MM.1S (cell line): Measurements from ENCODE around the gene SLC26A8.

Experiments used
- DNase-seq: peaks from one replicate; pipeline ENCODE4 v3.0.0-alpha.2; 2015
- H2AFZ ChIP-seq: fragments of 300-600 bp; sonication (generic); 2 replicates; pipeline ENCODE4 v1.6.0; 2016; ENCODE audit warnings: antibody characterized with exemption, low read length
- H3F3A ChIP-seq: fragments of 300-600 bp; sonication (generic); 2 replicates; pipeline ENCODE4 v1.6.1; 2016; ENCODE audit warnings: mild to moderate bottlenecking, antibody characterized with exemption, low read length, moderate library complexity, mixed read lengths; ENCODE audit not compliant: insufficient read depth
- H3K27ac ChIP-seq: fragments of 300-600 bp; sonication (generic); 2 replicates; pipeline ENCODE4 v1.5.1; 2016; ENCODE audit warnings: mild to moderate bottlenecking, low read length
- H3K27me3 ChIP-seq: fragments of 300-600 bp; sonication (generic); replicated peaks from 2 replicates; pipeline ENCODE4 v1.6.0; 2016; ENCODE audit warnings: low read length; ENCODE audit not compliant: insufficient read depth
- H3K36me3 ChIP-seq: fragments of 300-600 bp; sonication (generic); replicated peaks from 2 replicates; pipeline ENCODE4 v1.6.1; 2016; ENCODE audit warnings: mild to moderate bottlenecking, low read length, mixed read lengths; ENCODE audit not compliant: insufficient read depth
- H3K4me1 ChIP-seq: fragments of 300-600 bp; sonication (generic); 2 replicates; pipeline ENCODE4 v1.6.1; 2016; ENCODE audit warnings: low read length, mixed read lengths
- H3K4me2 ChIP-seq: fragments of 300-600 bp; sonication (generic); 2 replicates; pipeline ENCODE4 v1.6.0; 2016; ENCODE audit warnings: low read depth, low read length
- H3K4me3 ChIP-seq: fragments of 300-600 bp; sonication (generic); 2 replicates; pipeline ENCODE4 v1.5.1; 2016; ENCODE audit warnings: low read length, mixed read lengths
- H3K79me2 ChIP-seq: fragments of 300-600 bp; sonication (generic); 2 replicates; pipeline ENCODE4 v1.6.1; 2016; ENCODE audit warnings: mixed run types, low read length, mixed read lengths
- H3K9ac ChIP-seq: fragments of 300-600 bp; sonication (generic); 2 replicates; pipeline ENCODE4 v1.6.1; 2016; ENCODE audit warnings: low read length, mixed read lengths
- H3K9me2 ChIP-seq: fragments of 300-600 bp; sonication (generic); replicated peaks from 2 replicates; pipeline ENCODE4 v1.6.1; 2016; ENCODE audit warnings: mild to moderate bottlenecking, low read length, mixed read lengths; ENCODE audit not compliant: insufficient read depth
- H3K9me3 ChIP-seq: fragments of 300-600 bp; sonication (generic); replicated peaks from 2 replicates; pipeline ENCODE4 v1.6.1; 2016; ENCODE audit warnings: mild to moderate bottlenecking, low read length, mixed read lengths; ENCODE audit not compliant: insufficient read depth
- H4K20me1 ChIP-seq: fragments of 300-600 bp; sonication (generic); 2 replicates; pipeline ENCODE4 v1.6.1; 2016; ENCODE audit warnings: mild to moderate bottlenecking, low read length, moderate library complexity, mixed read lengths; ENCODE audit not compliant: insufficient read depth
- CTCF ChIP-seq: fragments of 300-600 bp; sonication (generic); IDR thresholded peaks from 2 replicates; pipeline ENCODE4 v1.5.1; 2016; ENCODE audit warnings: antibody characterized with exemption, low read length, mixed read lengths
- EZH2 ChIP-seq: fragments of 300-600 bp; sonication (generic); optimal IDR thresholded peaks from 2 replicates; pipeline ENCODE3; 2017; ENCODE audit warnings: low read depth, mild to moderate bottlenecking, antibody characterized with exemption, low read length, mixed read lengths
- EZH2phosphoT487 ChIP-seq: fragments of 300-600 bp; sonication (generic); IDR thresholded peaks from 2 replicates; pipeline ENCODE4 v1.6.1; 2018; ENCODE audit warnings: antibody characterized with exemption, low read length

Gene SLC26A8

DNA sequence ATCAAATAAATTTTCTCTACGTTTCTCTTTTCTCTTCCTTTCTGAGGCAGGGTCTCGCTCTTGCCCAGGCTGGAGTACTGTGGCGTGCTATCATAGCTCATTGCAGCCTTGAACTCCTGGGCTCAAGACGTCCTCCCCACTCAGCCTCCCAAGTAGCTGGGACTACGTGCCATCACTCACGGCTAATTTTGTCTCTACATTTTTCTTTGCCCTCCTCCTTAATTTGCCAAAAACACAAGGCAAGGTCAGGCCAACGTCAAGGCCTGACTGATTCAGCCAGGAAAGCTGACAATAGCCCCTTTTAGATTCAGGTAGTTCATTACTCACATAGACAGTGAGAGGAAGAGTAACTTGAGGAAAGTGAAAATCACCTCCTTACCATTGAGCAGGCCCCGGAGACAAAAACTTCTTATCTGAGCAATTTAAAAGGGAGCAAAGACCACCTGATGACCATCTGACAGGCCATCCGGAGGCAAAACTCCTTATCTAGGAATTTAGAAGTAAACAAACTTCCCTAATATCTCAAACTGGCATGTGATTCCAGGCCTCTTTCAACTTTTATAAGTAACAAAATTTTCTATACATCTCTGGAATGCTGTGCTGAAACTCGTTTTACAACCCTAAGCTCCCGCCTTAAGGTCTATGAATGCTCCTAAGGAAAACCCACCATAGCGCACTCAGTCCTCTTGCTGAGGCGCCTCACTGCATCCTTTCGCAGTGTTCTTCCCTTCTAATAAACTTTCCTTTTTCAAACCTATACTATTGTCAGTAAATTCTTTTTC is 61.5 kb downstream of the SLC26A8 start:
- Histone ChIP-seq H4K20me1 (no peaks in the 10 kb centered on the region), H3K4me3 (no peak overlapping the region), H3K27ac (no peak overlapping the region), H3K36me3 (no peaks in the 10 kb centered on the region), H3K4me1 (no peaks in the 10 kb centered on the region), H2AFZ (no peak overlapping the region), H3K9me2 (no peaks in the 10 kb centered on the region), H3K9me3 (no peaks in the 10 kb centered on the region), H3K4me2 (no peak overlapping the region), H3K79me2 (no peaks in the 10 kb centered on the region), H3K27me3 (no peaks in the 10 kb centered on the region), H3K9ac (no peak overlapping the region), H3F3A (no peaks in the 10 kb centered on the region)
- no peak for TF ChIP-seq EZH2phosphoT487
- TF ChIP-seq CTCF, result no peak
- TF ChIP-seq EZH2, result no peak
- no peak for DNase-seq

GRCh38 chr6:35960187-35960586 is 64.3 kb downstream of the SLC26A8 start:
- Histone ChIP-seq H3K9ac (no peak overlapping the region), H3K27ac (no peak overlapping the region), H3K27me3 (no peaks in the 10 kb centered on the region), H3K36me3 (no peaks in the 10 kb centered on the region), H3K4me2 (no peak overlapping the region), H3K4me3 (no peak overlapping the region), H3K9me3 (no peaks in the 10 kb centered on the region), H2AFZ (no peak overlapping the region), H3K79me2 (no peaks in the 10 kb centered on the region), H3K4me1 (no peaks in the 10 kb centered on the region), H4K20me1 (no peaks in the 10 kb centered on the region), H3F3A (no peaks in the 10 kb centered on the region), H3K9me2 (no peaks in the 10 kb centered on the region)
- no peak for TF ChIP-seq CTCF
- no peak for TF ChIP-seq EZH2
- TF ChIP-seq EZH2phosphoT487, result no peak
- DNase-seq, result no peak

DNA sequence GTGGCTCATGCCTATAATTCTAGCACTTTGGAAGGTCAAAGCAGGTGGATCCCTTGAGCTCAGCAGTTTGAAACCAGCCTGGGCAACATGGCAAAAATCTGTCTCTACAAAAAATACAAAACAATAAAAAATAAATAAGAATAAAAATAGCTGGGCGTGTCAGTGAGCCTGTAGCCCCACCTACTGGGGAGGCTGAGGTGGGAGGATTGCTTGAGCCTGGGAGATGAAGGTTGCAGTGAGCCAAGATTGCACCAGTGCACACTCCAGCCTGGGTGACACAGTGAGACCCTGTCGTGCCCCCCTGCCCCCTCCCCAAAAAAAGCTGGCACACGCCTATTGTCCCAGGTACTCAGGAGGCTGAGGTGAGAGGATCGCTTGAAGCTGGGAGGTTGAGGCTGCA is 68.5 kb downstream of the SLC26A8 start:
- H4K20me1 ChIP-seq, result no peaks in the 10 kb centered on the region
- H3F3A ChIP-seq, result no peaks in the 10 kb centered on the region
- H3K36me3 ChIP-seq, result no peaks in the 10 kb centered on the region
- no peak overlapping the region for H3K4me2 ChIP-seq
- H3K4me1 ChIP-seq, result no peaks in the 10 kb centered on the region; the same call in 1 of the 2 replicates
- TF ChIP-seq CTCF (no peak; the same call in 1 of the 2 replicates), EZH2 (no peak), EZH2phosphoT487 (no peak)
- no peak overlapping the region for H3K9ac ChIP-seq
- DNase-seq, result no peak
- no peaks in the 10 kb centered on the region for H3K9me2 ChIP-seq
- no peaks in the 10 kb centered on the region for H3K79me2 ChIP-seq
- no peak overlapping the region for H3K27ac ChIP-seq
- no peaks in the 10 kb centered on the region for H3K9me3 ChIP-seq
- H3K4me3 ChIP-seq, result no peak overlapping the region
- no peak overlapping the region for H2AFZ ChIP-seq
- H3K27me3 ChIP-seq, result no peaks in the 10 kb centered on the region
